ENCODE data around the gene HLA-E. TPM values are rescaled to one million over a fixed set of nuclear protein-coding genes. Genes with fewer than 3 reads are reported as not detected.
"Not testable (repeated sequence)": the region's sequence is repeated elsewhere in the genome, so short reads cannot be mapped to it uniquely, and the experiment has no call there.

The HLA-E gene
- total and polyA plus RNA-seq, 9 donors = 181 to 614 (median 244) TPM

GRCh38 chr6:30490026-30490876 lies 942 bp downstream of the HLA-E start:
- Histone ChIP-seq H3K4me3 (peak overlapping the region; percentile 57), H3K36me3 (no peaks in the 10 kb centered on the region), H3K9me3 (no peaks in the 10 kb centered on the region), H3K4me1 (ENCODE audit: insufficient read depth) (peaks cover 4% of the 10 kb centered on the region), H3K27me3 (no peaks in the 10 kb centered on the region), H3K27ac (peak overlapping the region; percentile 84 to 98)
- WGBS, 3 donors = 14 to 19% (median 18%) methylated on average over 37 to 38 of the region's 38 CpGs
- peak; percentile 62 to 79 (median 75) for DNase-seq
- intact Hi-C loops (cut with DNase I) = loop anchor here in 1 of 4 donors (10.0 kb wide), 1 partner anchor 165 kb away; no protein-coding TSS in a partner anchor
- TF ChIP-seq CTCF (IDR thresholded peaks at IDR 0.05) (no peak), EP300 (IDR thresholded peaks at IDR 0.05) (no peak), POLR2A (IDR thresholded peaks at IDR 0.05) (no peak)

- not testable (repeated sequence) for H3K27ac ChIP-seq; DNase-seq; H3K36me3 ChIP-seq; H3K27me3 ChIP-seq; H3K4me1 ChIP-seq (ENCODE audit: insufficient read depth); H3K9me3 ChIP-seq
- 88 to 90% (median 90%) methylated on average over 14 of the region's 14 CpGs for WGBS, 3 donors
- H3K4me3 ChIP-seq = peak overlapping the region; percentile 5
- intact Hi-C loops (cut with DNase I) = loop anchor here in 1 of 4 donors (10.0 kb wide), 1 partner anchor 163 kb away; no protein-coding TSS in a partner anchor
Measured at GRCh38 chr6:30491291-30491953, 2.1 kb downstream of the HLA-E start.

- 85 to 89% (median 86%) methylated on average over 16 of the region's 16 CpGs for WGBS, 3 donors
- no peak overlapping the region for H3K27ac ChIP-seq
- H3K9me3 ChIP-seq = no peaks in the 10 kb centered on the region
- H3K27me3 ChIP-seq = no peaks in the 10 kb centered on the region
- H3K4me3 ChIP-seq = no peak overlapping the region
- no peaks in the 10 kb centered on the region for H3K36me3 ChIP-seq
- intact Hi-C loops (cut with DNase I) = loop anchor here in 1 of 4 donors (10.0 kb wide), 1 partner anchor 163 kb away; no protein-coding TSS in a partner anchor
- DNase-seq = no peak
- H3K4me1 ChIP-seq (ENCODE audit: insufficient read depth) = peaks cover 4% of the 10 kb centered on the region
- TF ChIP-seq EP300 (IDR thresholded peaks at IDR 0.05) = no peak
- TF ChIP-seq CTCF (IDR thresholded peaks at IDR 0.05) = no peak
- TF ChIP-seq POLR2A (IDR thresholded peaks at IDR 0.05) = no peak
Measured at GRCh38 chr6:30491991-30492952, 3.0 kb downstream of the HLA-E start.

- no peaks in the 10 kb centered on the region for H3K9me3 ChIP-seq
- H3K4me3 ChIP-seq = no peak overlapping the region
- intact Hi-C loops (cut with DNase I) = loop anchor here in 1 of 4 donors (10.0 kb wide), 1 partner anchor 161 kb away; no protein-coding TSS in a partner anchor
- no peaks in the 10 kb centered on the region for H3K27me3 ChIP-seq
- no peak overlapping the region for H3K27ac ChIP-seq
- no peaks in the 10 kb centered on the region for H3K36me3 ChIP-seq
- peaks cover 4% of the 10 kb centered on the region for H3K4me1 ChIP-seq (ENCODE audit: insufficient read depth)
- TF ChIP-seq CTCF (IDR thresholded peaks at IDR 0.05) (no peak), EP300 (IDR thresholded peaks at IDR 0.05) (no peak), POLR2A (IDR thresholded peaks at IDR 0.05) (no peak)
- DNase-seq = peak in 1 of 5 donors; percentile 19
- 64 to 71% (median 70%) methylated on average over 8 of the region's 8 CpGs for WGBS, 3 donors
Measured at GRCh38 chr6:30493643-30494250, 4.4 kb downstream of the HLA-E start.
